D721Med (cell line): ENCODE results near the gene DAW1.
"Not testable (repeated sequence)": the region's sequence is repeated elsewhere in the genome, so short reads cannot be mapped to it uniquely, and the experiment has no call there.

Experiments
- DNase-seq: peaks from one replicate; pipeline ENCODE4 v3.0.0; 2011; ENCODE audit warnings: low spot score; ENCODE audit not compliant: insufficient read length
- FAIRE-seq: peaks from 2 replicates; lab custom pipeline; 2011; peaks lifted over from hg19 to GRCh38; lab: Jason Lieb, UNC
- TF ChIP-seq, protein P1 (sequence below): IDR thresholded peaks from 2 replicates; pipeline ENCODE4 v1.5.1; 2012; ENCODE audit warnings: mild to moderate bottlenecking, control low read depth; ENCODE audit not compliant: insufficient read depth; ENCODE audit errors: missing control alignments

DAW1 gene

DNA sequence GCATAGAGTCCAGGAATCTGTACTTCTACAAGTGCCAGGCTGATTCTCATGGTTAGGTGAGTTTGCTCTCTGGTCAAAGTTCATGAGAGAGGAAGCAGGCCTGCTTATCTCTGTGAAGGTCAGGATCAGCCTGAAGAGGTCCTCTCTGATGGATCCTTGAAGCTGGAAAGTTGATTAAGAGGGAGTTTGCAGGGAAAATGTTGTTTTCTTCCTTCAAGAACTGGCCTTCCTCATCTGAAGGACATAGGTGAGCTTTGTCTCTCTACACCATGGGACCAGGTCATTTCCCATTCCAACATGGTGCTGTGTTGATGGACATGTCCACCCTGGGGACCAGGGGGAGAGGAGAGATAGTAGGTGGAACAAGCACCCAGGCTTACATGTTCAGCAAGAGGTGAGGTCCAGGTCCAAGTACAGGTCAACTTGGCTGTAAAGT is 42.9 kb upstream of the DAW1 start:
- TF ChIP-seq, protein P1, sequence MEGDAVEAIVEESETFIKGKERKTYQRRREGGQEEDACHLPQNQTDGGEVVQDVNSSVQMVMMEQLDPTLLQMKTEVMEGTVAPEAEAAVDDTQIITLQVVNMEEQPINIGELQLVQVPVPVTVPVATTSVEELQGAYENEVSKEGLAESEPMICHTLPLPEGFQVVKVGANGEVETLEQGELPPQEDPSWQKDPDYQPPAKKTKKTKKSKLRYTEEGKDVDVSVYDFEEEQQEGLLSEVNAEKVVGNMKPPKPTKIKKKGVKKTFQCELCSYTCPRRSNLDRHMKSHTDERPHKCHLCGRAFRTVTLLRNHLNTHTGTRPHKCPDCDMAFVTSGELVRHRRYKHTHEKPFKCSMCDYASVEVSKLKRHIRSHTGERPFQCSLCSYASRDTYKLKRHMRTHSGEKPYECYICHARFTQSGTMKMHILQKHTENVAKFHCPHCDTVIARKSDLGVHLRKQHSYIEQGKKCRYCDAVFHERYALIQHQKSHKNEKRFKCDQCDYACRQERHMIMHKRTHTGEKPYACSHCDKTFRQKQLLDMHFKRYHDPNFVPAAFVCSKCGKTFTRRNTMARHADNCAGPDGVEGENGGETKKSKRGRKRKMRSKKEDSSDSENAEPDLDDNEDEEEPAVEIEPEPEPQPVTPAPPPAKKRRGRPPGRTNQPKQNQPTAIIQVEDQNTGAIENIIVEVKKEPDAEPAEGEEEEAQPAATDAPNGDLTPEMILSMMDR = no peak
- no peak for DNase-seq
- no peak for FAIRE-seq

DNA sequence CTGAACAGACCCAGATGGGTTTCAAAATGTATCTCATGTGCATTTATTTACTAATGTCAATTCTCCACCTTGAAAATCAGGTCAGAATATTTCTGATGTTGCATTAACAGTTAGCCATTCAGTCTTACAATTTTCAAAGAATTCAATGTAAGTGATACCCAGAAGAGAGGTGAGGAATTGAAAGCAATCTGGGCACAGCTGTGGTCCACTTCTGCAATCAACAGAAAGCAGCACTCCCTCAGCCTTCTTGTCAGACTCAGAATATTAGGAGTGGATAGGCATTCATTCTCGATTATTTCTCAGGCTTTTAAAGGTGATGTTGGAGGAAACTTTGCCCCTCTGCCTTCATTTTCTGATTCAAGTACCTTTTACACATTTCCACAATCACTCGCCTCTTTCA is 42.1 kb upstream of the DAW1 start:
- DNase-seq = no peak
- TF ChIP-seq, protein P1 = no peak
- no peak for FAIRE-seq

DNA sequence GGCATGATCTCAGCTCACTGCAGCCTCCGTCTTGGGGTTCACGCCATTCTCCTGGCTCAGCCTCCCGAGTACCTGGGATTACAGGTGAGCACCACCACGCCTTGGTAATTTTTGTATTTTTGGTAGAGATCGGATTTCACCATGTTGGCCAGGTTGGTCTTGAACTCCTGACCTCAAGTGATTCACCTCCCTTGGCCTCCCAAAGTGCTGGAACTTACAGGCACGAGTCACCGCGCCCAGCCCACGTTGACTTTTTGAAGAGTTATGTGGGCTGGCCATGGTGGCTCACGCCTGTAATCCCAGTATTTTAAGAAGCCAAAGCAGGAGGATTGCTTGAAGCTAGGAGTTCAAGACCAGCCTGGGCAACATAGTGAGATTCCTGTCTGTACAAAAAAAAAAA is 37.0 kb upstream of the DAW1 start:
- no peak for DNase-seq
- FAIRE-seq = no peak
- TF ChIP-seq, protein P1 = no peak

DNA sequence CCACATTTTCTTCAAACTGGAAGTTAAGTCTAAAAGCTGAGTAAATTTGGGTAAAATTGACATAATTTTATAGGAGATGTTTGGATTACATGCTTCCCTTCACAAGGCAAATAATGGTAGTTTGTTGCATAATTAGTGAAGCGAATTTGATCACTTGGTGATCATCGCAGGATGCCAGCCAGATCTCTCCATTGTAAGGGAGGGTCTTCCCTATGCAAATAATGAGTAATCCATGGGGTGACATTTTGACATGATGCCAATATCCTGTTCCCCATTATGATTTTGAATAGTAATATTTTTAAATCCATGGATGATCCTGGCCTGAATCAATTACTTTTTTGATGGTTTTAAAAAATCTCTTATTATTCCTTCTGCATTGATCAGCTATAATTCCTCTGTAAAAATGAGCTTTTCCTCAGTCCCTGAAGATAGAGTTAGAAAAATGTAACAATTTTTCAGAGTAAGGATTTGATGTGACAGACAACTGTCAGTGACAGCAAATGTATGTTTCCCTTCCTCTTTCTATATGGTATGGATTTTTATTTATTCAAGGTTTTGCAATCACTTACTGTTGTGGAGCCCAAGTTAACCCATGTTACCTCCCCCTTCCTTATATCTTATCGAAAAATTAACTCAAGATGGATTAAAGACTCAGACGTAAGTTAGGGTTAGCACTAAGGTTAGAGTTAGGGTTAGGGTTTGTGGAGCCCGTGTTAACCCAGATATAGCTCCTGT is 36.3 kb upstream of the DAW1 start:
- TF ChIP-seq, protein P1 = no peak
- no peak for DNase-seq

DNA sequence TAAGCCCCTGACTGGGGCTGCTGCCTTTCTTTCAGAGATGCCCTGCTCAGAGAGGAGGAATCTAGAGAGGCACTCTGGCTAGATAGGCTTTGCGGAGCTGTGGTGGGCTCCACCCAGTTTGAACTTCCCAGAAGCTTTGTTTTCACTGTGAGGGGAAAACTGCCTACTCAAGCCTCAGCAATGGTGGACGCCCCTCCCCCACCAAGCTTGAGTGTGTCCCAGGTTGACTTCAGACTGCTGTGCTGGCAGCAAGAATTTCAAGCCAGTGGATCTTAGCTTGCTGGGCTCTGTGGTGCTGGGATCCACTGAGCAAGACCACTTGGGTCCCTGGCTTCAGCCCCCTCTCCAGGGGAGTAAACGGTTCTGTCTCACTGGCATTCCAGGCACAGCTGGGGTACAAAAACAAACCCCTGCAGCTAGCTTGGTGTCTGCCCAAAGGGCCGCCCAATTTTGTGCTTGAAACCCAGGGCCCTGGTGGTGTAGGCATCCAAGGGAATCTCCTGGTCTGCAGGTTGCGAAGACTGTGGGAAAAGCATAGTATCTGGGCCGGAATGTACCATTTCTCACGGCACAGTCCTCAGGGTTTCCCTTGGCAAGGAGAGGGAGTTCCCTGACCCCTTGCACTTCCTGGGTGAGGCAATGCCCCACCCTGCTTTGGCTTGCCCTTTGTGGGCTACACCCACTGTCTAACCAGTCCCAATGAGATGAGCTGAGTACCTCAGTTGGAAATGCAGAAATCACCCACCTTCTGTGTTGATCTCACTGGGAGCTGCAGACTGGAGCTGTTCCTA is 31.9 kb upstream of the DAW1 start:
- not testable (repeated sequence) for FAIRE-seq, DNase-seq

More for the DNA sequence above, 36.3 kb upstream of the DAW1 start:
- no peak for FAIRE-seq

DNA sequence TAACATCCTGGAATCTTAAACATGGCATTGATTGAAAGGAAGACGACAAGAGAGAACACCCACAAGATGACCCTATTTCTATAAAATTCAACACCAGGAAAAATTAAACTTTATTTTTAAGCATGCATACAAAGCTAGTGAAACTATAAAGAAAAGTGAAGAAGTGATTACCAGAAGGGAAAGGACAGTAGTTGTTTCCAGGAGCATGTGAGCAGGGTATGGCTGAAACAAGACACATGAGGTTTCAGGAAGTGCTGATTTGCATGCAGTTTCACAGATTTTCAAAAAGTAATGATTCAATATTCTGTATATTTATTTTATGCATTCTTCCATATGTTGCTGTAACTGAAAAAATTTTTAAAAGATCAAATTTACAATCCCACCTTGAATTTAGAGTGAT is 24.6 kb upstream of the DAW1 start:
- DNase-seq (no peak), FAIRE-seq (no peak)
- TF ChIP-seq, protein P1 = no peak

DNA sequence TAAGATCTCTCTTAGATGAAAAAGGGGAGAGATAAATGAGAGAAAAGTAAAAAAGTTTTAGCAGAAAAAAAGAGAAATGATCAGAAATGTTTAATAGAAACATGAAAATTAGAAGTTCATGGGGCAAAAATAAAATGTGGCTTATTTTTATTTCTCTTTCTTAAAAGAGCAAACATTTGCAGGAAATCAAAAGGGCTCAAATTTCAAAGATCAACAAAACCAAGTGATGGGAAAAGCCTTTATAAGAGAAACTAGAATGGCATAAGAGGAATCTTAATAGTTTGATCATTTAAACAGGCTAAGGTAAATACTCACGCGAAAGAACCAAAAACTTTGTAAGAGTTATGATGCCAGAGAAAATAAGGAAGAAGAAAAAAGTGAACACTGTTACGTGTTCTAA is 23.3 kb upstream of the DAW1 start:
- DNase-seq = no peak
- TF ChIP-seq, protein P1 = no peak
- FAIRE-seq = no peak
